Measurements from ENCODE around the gene RUNX1.

GRCh38 chr21:34886240-34887104 lies 162.6 kb downstream of the RUNX1 start:
- TF ChIP-seq SP1 (IDR thresholded peaks at IDR 0.05; ENCODE audit: low read depth, low read length), result no peak
- no peak for TF ChIP-seq IRF3 (IDR thresholded peaks at IDR 0.05)
- no peak for TF ChIP-seq POLR2AphosphoS5 (IDR thresholded peaks at IDR 0.05; ENCODE audit: low read length)
- no peak for TF ChIP-seq SUZ12 (IDR thresholded peaks at IDR 0.05; ENCODE audit: unreplicated experiment)
- TF ChIP-seq, protein P1, sequence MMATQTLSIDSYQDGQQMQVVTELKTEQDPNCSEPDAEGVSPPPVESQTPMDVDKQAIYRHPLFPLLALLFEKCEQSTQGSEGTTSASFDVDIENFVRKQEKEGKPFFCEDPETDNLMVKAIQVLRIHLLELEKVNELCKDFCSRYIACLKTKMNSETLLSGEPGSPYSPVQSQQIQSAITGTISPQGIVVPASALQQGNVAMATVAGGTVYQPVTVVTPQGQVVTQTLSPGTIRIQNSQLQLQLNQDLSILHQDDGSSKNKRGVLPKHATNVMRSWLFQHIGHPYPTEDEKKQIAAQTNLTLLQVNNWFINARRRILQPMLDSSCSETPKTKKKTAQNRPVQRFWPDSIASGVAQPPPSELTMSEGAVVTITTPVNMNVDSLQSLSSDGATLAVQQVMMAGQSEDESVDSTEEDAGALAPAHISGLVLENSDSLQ (IDR thresholded peaks at IDR 0.05), result no peak
- no peak for TF ChIP-seq BCL3 (IDR thresholded peaks at IDR 0.05; ENCODE audit: borderline replicate concordance, insufficient read depth, low read depth, low read length, poor library complexity, severe bottlenecking)
- no peak for TF ChIP-seq ATF2 (IDR thresholded peaks at IDR 0.05; ENCODE audit: low read length)

Data from GM12878 (cell line).